Glutamatergic neuron (in vitro differentiated cells): Measurements from ENCODE around the gene KSR1. TPM values are rescaled to one million over a fixed set of nuclear protein-coding genes. Genes with fewer than 3 reads are reported as not detected.

Experiments
- DNase-seq: peaks from one replicate; pipeline ENCODE4 v3.0.0; 2022
- H3K27ac Mint-ChIP-seq: one replicate; pipeline ENCODE4 v1.8.0; 2020; ENCODE audit warnings: mild to moderate bottlenecking, mixed read lengths, inconsistent platforms; ENCODE audit not compliant: unreplicated experiment
- H3K27me3 Mint-ChIP-seq: one replicate; pipeline ENCODE4 v1.8.0; 2020; ENCODE audit warnings: mild to moderate bottlenecking, moderate library complexity, mixed read lengths, inconsistent platforms; ENCODE audit not compliant: unreplicated experiment
- H3K36me3 Mint-ChIP-seq: one replicate; pipeline ENCODE4 v1.8.0; 2020; ENCODE audit warnings: mild to moderate bottlenecking, mixed read lengths, inconsistent platforms; ENCODE audit not compliant: unreplicated experiment
- H3K4me1 Mint-ChIP-seq: one replicate; pipeline ENCODE4 v1.8.0; 2020; ENCODE audit warnings: mild to moderate bottlenecking, low read depth, mixed read lengths, inconsistent platforms; ENCODE audit not compliant: unreplicated experiment
- H3K4me3 Mint-ChIP-seq: one replicate; pipeline ENCODE4 v1.8.0; 2020; ENCODE audit warnings: mild to moderate bottlenecking, mixed read lengths, inconsistent platforms; ENCODE audit not compliant: unreplicated experiment
- H3K9me3 Mint-ChIP-seq: one replicate; pipeline ENCODE4 v1.8.0; 2020; ENCODE audit warnings: mild to moderate bottlenecking, moderate library complexity, mixed read lengths, inconsistent platforms; ENCODE audit not compliant: unreplicated experiment
- total RNA-seq: library from RNA; stranded (reverse); fragmentation: NEBNext Ultra II Directional; extraction: Animal tissue kit (Norgen Biotek cat#: 25700); gene quantifications from one replicate; pipeline ENCODE4 v1.2.1, GENCODE V29; 2021; ENCODE audit not compliant: unreplicated experiment
- TF ChIP-seq, protein P1 (sequence below): fragments of 200-600 bp; sonication (generic); IDR thresholded peaks from one replicate; pipeline ENCODE4 v1.5.0; 2021; ENCODE audit not compliant: partially characterized antibody, unreplicated experiment

KSR1 gene
- total RNA-seq, 1 donor from 2014 or later = 203 TPM

DNA sequence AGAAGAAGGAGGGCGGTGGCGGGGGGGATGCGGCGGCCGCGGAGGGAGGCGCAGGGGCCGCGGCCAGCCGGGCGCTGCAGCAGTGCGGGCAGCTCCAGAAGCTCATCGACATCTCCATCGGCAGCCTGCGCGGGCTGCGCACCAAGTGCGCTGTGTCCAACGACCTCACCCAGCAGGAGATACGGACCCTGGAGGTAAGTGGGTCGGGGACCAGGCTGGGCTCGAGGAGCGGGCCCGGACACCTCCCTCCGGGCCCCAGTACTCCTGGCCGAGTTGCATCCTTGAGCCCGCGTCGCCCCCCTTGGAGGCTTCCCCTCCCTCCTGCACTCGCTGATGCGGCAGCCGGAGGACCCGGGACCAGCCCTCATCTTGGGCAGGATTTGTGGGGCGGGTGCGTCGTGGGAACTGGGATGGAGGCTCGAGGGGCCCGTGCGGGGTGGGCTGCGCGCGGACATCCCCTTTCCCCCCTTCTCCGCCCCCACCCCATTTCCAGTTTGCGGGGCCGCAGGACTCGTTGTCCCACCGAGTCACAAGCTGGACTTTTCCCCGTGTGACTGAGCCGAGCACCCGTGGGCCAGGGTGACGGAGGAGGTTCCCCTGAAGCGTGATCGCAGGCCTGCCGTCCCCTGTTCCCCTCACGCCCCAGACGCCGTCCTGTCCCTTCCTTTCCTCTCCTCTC lies 572 bp downstream of the KSR1 start:
- Mint-ChIP-seq H3K9me3 (peaks cover 11% of the 10 kb centered on the region), H3K36me3 (no peaks in the 10 kb centered on the region), H3K27ac (peak overlapping the region; percentile 91), H3K4me1 (peaks cover 31% of the 10 kb centered on the region), H3K4me3 (peak overlapping the region; percentile 95), H3K27me3 (peaks cover 19% of the 10 kb centered on the region)
- TF ChIP-seq, protein P1, sequence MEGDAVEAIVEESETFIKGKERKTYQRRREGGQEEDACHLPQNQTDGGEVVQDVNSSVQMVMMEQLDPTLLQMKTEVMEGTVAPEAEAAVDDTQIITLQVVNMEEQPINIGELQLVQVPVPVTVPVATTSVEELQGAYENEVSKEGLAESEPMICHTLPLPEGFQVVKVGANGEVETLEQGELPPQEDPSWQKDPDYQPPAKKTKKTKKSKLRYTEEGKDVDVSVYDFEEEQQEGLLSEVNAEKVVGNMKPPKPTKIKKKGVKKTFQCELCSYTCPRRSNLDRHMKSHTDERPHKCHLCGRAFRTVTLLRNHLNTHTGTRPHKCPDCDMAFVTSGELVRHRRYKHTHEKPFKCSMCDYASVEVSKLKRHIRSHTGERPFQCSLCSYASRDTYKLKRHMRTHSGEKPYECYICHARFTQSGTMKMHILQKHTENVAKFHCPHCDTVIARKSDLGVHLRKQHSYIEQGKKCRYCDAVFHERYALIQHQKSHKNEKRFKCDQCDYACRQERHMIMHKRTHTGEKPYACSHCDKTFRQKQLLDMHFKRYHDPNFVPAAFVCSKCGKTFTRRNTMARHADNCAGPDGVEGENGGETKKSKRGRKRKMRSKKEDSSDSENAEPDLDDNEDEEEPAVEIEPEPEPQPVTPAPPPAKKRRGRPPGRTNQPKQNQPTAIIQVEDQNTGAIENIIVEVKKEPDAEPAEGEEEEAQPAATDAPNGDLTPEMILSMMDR = no peak
- DNase-seq = peak; percentile 65

DNA sequence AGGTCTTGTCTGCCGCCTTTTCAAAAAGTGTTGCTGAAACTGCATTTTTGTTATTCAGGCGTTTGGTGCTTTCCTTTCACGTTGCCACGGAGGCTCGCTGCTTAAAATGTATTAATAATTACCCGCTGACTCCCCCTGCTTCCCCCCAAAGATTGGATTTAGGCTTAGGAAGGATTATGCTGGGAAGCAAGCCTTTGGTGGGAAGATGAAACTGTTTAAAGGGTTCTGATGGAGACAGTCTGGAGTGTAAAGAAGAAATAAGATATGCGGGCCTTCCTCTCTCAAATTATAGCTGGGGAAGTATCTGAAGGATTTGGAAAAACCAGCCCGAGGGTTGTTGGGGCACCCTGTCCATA lies 1.1 kb downstream of the KSR1 start:
- peaks cover 11% of the 10 kb centered on the region for H3K9me3 Mint-ChIP-seq
- peaks cover 19% of the 10 kb centered on the region for H3K27me3 Mint-ChIP-seq
- no peak for DNase-seq
- H3K27ac Mint-ChIP-seq = peak overlapping the region; percentile 91
- peaks cover 34% of the 10 kb centered on the region for H3K4me1 Mint-ChIP-seq
- TF ChIP-seq, protein P1 = no peak
- H3K4me3 Mint-ChIP-seq = peak overlapping the region; percentile 95
- H3K36me3 Mint-ChIP-seq = no peaks in the 10 kb centered on the region

DNA sequence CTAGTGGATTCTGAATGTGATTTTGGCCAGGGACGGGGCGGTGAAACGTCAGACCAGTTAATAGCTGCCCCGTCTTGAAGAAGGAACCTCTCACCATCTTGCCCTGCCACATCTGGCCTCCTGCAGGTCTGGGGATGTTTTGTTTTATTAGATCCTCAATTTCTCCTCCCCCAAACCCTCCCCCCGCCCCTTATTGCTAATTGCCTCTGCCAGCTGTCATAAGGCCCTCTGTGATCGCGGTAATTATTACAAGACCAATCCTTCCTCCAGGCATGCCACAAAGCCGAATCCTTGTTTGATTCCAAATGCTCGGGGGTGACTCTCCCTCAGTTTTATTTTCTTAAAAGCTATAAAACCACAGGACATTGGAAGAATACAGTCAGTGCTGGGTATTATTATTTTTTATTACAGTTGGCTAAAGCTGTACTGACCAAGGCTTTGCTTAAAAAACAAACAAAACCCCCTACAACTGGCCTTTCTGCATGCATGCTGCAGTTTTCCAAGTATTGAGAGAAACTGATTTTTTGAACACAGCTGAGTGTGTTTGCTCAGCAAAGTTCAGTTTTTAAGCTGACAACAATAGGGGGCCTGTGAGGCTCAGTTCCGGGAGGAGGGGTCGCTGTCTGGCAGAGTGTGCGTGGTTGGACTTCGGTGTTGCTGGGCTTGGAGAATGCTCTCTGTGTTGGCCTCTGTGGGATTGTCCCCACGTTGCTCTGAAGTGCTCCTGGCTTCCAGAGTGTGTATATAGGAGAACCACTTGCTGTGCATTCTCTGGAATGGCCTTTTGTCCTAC lies 1.7 kb downstream of the KSR1 start:
- Mint-ChIP-seq H3K9me3 (peaks cover 11% of the 10 kb centered on the region), H3K4me1 (peaks cover 37% of the 10 kb centered on the region), H3K27ac (peak overlapping the region; percentile 91)

DNA sequence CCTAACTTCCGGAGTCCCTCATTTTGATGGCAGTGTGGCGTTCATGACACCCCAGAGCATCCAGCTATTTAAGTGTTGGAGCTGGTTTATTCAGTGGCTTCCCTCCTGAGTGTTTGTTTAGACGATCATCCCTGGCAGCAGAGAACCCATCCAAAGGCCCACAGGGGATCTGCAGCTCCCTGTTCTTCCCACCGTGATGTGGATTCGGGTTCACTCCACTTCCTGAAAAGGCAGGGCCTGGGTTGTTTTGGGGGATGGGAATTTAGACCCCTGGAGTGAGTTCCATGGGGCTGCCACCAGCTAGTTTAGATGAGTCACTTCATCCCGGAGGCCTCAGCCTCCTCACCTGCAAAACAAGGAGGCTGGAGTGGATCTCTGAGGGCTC lies 2.3 kb downstream of the KSR1 start:
- H3K27ac Mint-ChIP-seq = peak overlapping the region; percentile 91
- H3K27me3 Mint-ChIP-seq = peaks cover 19% of the 10 kb centered on the region
- DNase-seq = no peak
- H3K9me3 Mint-ChIP-seq = peaks cover 11% of the 10 kb centered on the region
- TF ChIP-seq, protein P1 = no peak
- H3K36me3 Mint-ChIP-seq = no peaks in the 10 kb centered on the region
- H3K4me1 Mint-ChIP-seq = peaks cover 42% of the 10 kb centered on the region
- peak overlapping the region; percentile 95 for H3K4me3 Mint-ChIP-seq

More for the DNA sequence above, 1.7 kb downstream of the KSR1 start:
- peak; percentile 50 for DNase-seq
- no peaks in the 10 kb centered on the region for H3K36me3 Mint-ChIP-seq
- peaks cover 19% of the 10 kb centered on the region for H3K27me3 Mint-ChIP-seq
- H3K4me3 Mint-ChIP-seq = peak overlapping the region; percentile 95
- TF ChIP-seq, protein P1 = no peak

DNA sequence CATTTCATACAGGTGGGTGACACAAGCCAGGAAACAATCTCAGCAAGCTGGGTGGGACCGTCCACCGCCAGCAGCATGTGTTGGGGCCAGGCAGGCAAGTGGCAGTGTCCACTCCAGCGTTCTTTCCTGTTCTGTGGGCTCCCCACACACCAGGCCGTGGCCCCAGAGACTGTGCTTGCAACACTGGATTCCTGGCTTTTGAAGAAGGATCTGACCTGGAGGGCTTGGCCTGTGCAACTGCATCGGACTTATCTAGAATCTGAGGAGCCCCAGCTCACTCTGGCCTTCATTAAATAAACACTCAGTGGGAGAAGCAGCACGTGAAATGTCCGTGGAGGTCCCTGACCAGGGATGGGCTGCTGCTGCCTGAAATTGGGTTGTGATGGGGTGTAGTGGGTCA lies 3.2 kb downstream of the KSR1 start:
- Mint-ChIP-seq H3K4me3 (peak overlapping the region; percentile 95), H3K9me3 (peaks cover 11% of the 10 kb centered on the region), H3K27ac (peak overlapping the region; percentile 50), H3K4me1 (peaks cover 48% of the 10 kb centered on the region), H3K36me3 (no peaks in the 10 kb centered on the region), H3K27me3 (peaks cover 19% of the 10 kb centered on the region)
- TF ChIP-seq, protein P1 = no peak
- no peak for DNase-seq
